ENCODE results near the gene PTGER1.

GRCh38 chr19:14517446-14517839, 42.3 kb upstream of the PTGER1 start:
- TF ChIP-seq POLR2A (IDR thresholded peaks at IDR 0.05) (peak in 1 of 2 donors; percentile 6), CTCF (IDR thresholded peaks at IDR 0.05) (no peak)

Measured in adrenal gland (tissue), 5 donors.